Measurements from ENCODE around the gene LAMA2.

DNA sequence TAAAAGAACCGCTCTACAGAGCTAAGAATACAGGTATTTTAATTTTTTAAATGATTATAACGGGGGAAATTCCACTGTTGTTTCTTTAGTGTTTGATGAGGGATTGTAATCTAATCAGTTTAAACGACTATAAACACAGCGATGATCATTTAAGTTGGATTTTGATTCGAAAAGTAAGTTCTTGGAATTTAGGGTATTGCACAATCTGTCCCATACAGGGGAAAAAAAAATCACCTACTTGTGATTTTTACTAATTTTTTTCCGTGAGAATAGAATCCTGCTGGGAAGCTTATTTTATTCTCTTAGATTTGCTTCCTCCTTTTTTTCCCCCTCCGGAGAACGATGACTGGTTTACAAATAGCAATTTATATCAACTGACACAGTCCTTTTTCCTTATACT, 108.0 kb downstream of the LAMA2 start:
- TF ChIP-seq, protein P1, sequence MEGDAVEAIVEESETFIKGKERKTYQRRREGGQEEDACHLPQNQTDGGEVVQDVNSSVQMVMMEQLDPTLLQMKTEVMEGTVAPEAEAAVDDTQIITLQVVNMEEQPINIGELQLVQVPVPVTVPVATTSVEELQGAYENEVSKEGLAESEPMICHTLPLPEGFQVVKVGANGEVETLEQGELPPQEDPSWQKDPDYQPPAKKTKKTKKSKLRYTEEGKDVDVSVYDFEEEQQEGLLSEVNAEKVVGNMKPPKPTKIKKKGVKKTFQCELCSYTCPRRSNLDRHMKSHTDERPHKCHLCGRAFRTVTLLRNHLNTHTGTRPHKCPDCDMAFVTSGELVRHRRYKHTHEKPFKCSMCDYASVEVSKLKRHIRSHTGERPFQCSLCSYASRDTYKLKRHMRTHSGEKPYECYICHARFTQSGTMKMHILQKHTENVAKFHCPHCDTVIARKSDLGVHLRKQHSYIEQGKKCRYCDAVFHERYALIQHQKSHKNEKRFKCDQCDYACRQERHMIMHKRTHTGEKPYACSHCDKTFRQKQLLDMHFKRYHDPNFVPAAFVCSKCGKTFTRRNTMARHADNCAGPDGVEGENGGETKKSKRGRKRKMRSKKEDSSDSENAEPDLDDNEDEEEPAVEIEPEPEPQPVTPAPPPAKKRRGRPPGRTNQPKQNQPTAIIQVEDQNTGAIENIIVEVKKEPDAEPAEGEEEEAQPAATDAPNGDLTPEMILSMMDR (IDR thresholded peaks at IDR 0.05 in 8 of 11, conservative IDR thresholded peaks at IDR 0.05 in 3 of 11) = no peak
- TF ChIP-seq POLR2A (IDR thresholded peaks at IDR 0.05) = no peak

Data from spleen (tissue), 7 donors.